NCI-H146 treated with DMSO at 0.1 percent for 48 hours (cell line): ENCODE measurements around the gene FERD3L.

Experiments used
- DNase-seq: peaks from one replicate; lab custom pipeline; 2025; ENCODE audit not compliant: unreplicated experiment; lab: John Stamatoyannopoulos, UW

The FERD3L gene

GRCh38 chr7:19117091-19117869, 27.9 kb downstream of the FERD3L start, which contains the start of gene TWIST1:
TWIST1 (minus strand) TSS chr7:19117636; CDS start chr7:19117321, 315 bp downstream.
- no peak for DNase-seq

GRCh38 chr7:19116121-19117090, 28.8 kb downstream of the FERD3L start:
- peak; percentile 40 for DNase-seq

GRCh38 chr7:19114551-19114855, 30.7 kb downstream of the FERD3L start:
- DNase-seq = no peak

- DNase-seq = no peak
Observed at GRCh38 chr7:19113855-19114550, 31.2 kb downstream of the FERD3L start.

GRCh38 chr7:19113002-19113350, 32.2 kb downstream of the FERD3L start:
- no peak for DNase-seq

GRCh38 chr7:19112274-19113001, 32.8 kb downstream of the FERD3L start:
- no peak for DNase-seq

- no peak for DNase-seq
Observed at GRCh38 chr7:19111474-19112273, 33.5 kb downstream of the FERD3L start.

- DNase-seq = no peak
Observed at GRCh38 chr7:19110776-19111175, 34.4 kb downstream of the FERD3L start.

GRCh38 chr7:19110026-19110730, 35.0 kb downstream of the FERD3L start:
- no peak for DNase-seq

GRCh38 chr7:19109000-19109946, 35.9 kb downstream of the FERD3L start:
- DNase-seq = no peak

GRCh38 chr7:19107356-19108146, 37.7 kb downstream of the FERD3L start:
- no peak for DNase-seq

GRCh38 chr7:19107081-19107355, 38.2 kb downstream of the FERD3L start:
- DNase-seq = no peak

GRCh38 chr7:19106241-19107080, 38.8 kb downstream of the FERD3L start:
- DNase-seq = no peak

- DNase-seq = no peak
Observed at GRCh38 chr7:19105546-19105945, 39.7 kb downstream of the FERD3L start.

GRCh38 chr7:19104811-19105210, 40.4 kb downstream of the FERD3L start:
- no peak for DNase-seq

- no peak for DNase-seq
Observed at GRCh38 chr7:19102884-19103283, 42.3 kb downstream of the FERD3L start.

- no peak for DNase-seq
Observed at GRCh38 chr7:19101909-19102308, 43.3 kb downstream of the FERD3L start.
